ENCODE results near the gene ARL14. TPM values are rescaled to one million over a fixed set of nuclear protein-coding genes. Genes with fewer than 3 reads are reported as not detected.

Gene ARL14
- total RNA-seq, 2 donors from 2014 or later = 0.85 TPM; not detected in 1

DNA sequence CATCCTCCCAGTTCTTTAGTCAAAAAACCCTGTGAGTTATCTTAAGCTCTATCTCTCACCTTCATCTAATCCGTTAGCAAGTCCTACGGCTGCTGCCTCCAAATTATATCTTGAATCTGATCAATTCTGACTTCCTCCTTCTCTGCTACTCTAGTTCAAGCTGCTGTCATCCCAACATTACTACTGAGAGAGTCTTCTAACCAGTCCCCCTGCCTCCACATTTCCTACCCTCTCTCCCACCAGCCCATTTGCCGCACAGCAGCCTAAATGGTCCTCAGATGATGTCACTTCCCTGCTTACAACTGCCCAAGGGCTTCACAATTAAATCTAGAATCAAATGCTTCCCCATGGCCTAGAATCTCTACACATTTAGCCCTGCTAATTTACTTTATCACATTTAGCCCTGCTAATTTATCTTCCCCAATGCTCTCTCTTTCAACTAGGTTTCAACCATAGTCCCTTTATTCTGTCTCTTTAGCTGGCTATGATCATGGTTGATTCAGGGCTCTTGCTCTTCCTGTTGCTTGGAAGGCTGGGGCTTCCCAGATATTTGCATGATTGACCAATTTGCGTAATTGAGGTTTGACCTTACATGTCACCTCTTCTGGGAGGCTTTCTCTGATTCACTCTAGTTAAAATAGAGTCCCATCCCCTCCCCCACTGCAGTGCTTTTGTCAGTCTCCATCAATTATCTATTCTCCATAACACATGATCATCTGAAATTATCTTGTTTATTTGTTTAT lies 11.0 kb upstream of the ARL14 start:
- Histone ChIP-seq H3K4me3 (no peak overlapping the region), H3K27ac (no peak overlapping the region), H3K4me1 (ENCODE audit: control insufficient read depth in 1 of 2, low read depth in 2 of 2) (no peaks in the 10 kb centered on the region), H3K9me3 (no peaks in the 10 kb centered on the region), H3K27me3 (replicated peaks; ENCODE audit: insufficient read depth) (no peaks in the 10 kb centered on the region), H3K36me3 (no peaks in the 10 kb centered on the region)
- DNase-seq (ENCODE audit: low spot score) (no peak), ATAC-seq (ENCODE audit: insufficient number of reproducible peaks, low FRiP score, low read depth) (no peak)
- TF ChIP-seq, protein P1, sequence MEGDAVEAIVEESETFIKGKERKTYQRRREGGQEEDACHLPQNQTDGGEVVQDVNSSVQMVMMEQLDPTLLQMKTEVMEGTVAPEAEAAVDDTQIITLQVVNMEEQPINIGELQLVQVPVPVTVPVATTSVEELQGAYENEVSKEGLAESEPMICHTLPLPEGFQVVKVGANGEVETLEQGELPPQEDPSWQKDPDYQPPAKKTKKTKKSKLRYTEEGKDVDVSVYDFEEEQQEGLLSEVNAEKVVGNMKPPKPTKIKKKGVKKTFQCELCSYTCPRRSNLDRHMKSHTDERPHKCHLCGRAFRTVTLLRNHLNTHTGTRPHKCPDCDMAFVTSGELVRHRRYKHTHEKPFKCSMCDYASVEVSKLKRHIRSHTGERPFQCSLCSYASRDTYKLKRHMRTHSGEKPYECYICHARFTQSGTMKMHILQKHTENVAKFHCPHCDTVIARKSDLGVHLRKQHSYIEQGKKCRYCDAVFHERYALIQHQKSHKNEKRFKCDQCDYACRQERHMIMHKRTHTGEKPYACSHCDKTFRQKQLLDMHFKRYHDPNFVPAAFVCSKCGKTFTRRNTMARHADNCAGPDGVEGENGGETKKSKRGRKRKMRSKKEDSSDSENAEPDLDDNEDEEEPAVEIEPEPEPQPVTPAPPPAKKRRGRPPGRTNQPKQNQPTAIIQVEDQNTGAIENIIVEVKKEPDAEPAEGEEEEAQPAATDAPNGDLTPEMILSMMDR (IDR thresholded peaks at IDR 0.05) = no peak

GRCh38 chr3:160667452-160667851 lies 9.5 kb upstream of the ARL14 start:
- no peaks in the 10 kb centered on the region for H3K9me3 ChIP-seq
- no peak for DNase-seq (ENCODE audit: low spot score)
- no peak for ATAC-seq (ENCODE audit: insufficient number of reproducible peaks, low FRiP score, low read depth)
- no peaks in the 10 kb centered on the region for H3K4me1 ChIP-seq (ENCODE audit: control insufficient read depth in 1 of 2, low read depth in 2 of 2)
- H3K27ac ChIP-seq = no peak overlapping the region
- H3K27me3 ChIP-seq (replicated peaks; ENCODE audit: insufficient read depth) = no peaks in the 10 kb centered on the region
- H3K4me3 ChIP-seq = no peak overlapping the region
- TF ChIP-seq, protein P1 (IDR thresholded peaks at IDR 0.05) = no peak
- no peaks in the 10 kb centered on the region for H3K36me3 ChIP-seq

- DNase-seq (ENCODE audit: low spot score) (no peak), ATAC-seq (ENCODE audit: insufficient number of reproducible peaks, low FRiP score, low read depth) (no peak)
These were observed 8.5 kb upstream of the ARL14 start for GRCh38 chr3:160668454-160668853.

GRCh38 chr3:160671231-160671630 lies 5.7 kb upstream of the ARL14 start:
- Histone ChIP-seq H3K4me3 (no peak overlapping the region), H3K4me1 (ENCODE audit: control insufficient read depth in 1 of 2, low read depth in 2 of 2) (no peaks in the 10 kb centered on the region), H3K9me3 (no peaks in the 10 kb centered on the region), H3K27me3 (replicated peaks; ENCODE audit: insufficient read depth) (no peaks in the 10 kb centered on the region), H3K36me3 (no peaks in the 10 kb centered on the region), H3K27ac (no peak overlapping the region)
- TF ChIP-seq, protein P1 (IDR thresholded peaks at IDR 0.05) = no peak
- ATAC-seq (ENCODE audit: insufficient number of reproducible peaks, low FRiP score, low read depth) (no peak), DNase-seq (ENCODE audit: low spot score) (no peak)

More at GRCh38 chr3:160668454-160668853, 8.5 kb upstream of the ARL14 start:
- no peak overlapping the region for H3K4me3 ChIP-seq
- H3K9me3 ChIP-seq = no peaks in the 10 kb centered on the region
- H3K27me3 ChIP-seq (replicated peaks; ENCODE audit: insufficient read depth) = no peaks in the 10 kb centered on the region
- no peak overlapping the region for H3K27ac ChIP-seq
- TF ChIP-seq, protein P1 (IDR thresholded peaks at IDR 0.05) = no peak
- H3K36me3 ChIP-seq = no peaks in the 10 kb centered on the region
- no peaks in the 10 kb centered on the region for H3K4me1 ChIP-seq (ENCODE audit: control insufficient read depth in 1 of 2, low read depth in 2 of 2)

- Histone ChIP-seq H3K27ac (no peak overlapping the region), H3K4me1 (ENCODE audit: control insufficient read depth in 1 of 2, low read depth in 2 of 2) (no peaks in the 10 kb centered on the region), H3K9me3 (no peaks in the 10 kb centered on the region), H3K4me3 (no peak overlapping the region), H3K27me3 (replicated peaks; ENCODE audit: insufficient read depth) (no peaks in the 10 kb centered on the region), H3K36me3 (no peaks in the 10 kb centered on the region)
- ATAC-seq (ENCODE audit: insufficient number of reproducible peaks, low FRiP score, low read depth) (no peak), DNase-seq (ENCODE audit: low spot score) (no peak)
- TF ChIP-seq, protein P1 (IDR thresholded peaks at IDR 0.05) = no peak
These were observed 5.0 kb upstream of the ARL14 start for GRCh38 chr3:160671995-160672394.

All from thoracic aorta (tissue), 2 donors.